Tibial nerve (tissue), 4 donors: ENCODE measurements around the gene PNCK.

Experiments used
- EP300 ChIP-seq, 2 donors: sonication (generic); formaldehyde crosslinking; IDR thresholded peaks; one replicate each; pipeline ENCODE4 v1.6.1; 2017; ENCODE audit warnings: antibody characterized with exemption in 2 of 2, mild to moderate bottlenecking in 1 of 2
- POLR2A ChIP-seq, 2 donors: fragments of 450-650 bp; IDR thresholded peaks; one replicate each; pipeline ENCODE4 v1.6.1; 2017; ENCODE audit warnings: antibody characterized with exemption in 2 of 2, mild to moderate bottlenecking in 2 of 2, moderate library complexity in 2 of 2
- TF ChIP-seq, protein P1 (sequence below), 5 experiments: fragments of 200-600 bp in 3 of 5; fragments of 450-650 bp in 2 of 5; sonication (generic) in 3 of 5; IDR thresholded peaks; one replicate each; pipeline ENCODE4 v1.5.1; 2016 to 2019; ENCODE audit warnings: antibody characterized with exemption in 5 of 5, mild to moderate bottlenecking in 3 of 5, moderate library complexity in 2 of 5

DNA sequence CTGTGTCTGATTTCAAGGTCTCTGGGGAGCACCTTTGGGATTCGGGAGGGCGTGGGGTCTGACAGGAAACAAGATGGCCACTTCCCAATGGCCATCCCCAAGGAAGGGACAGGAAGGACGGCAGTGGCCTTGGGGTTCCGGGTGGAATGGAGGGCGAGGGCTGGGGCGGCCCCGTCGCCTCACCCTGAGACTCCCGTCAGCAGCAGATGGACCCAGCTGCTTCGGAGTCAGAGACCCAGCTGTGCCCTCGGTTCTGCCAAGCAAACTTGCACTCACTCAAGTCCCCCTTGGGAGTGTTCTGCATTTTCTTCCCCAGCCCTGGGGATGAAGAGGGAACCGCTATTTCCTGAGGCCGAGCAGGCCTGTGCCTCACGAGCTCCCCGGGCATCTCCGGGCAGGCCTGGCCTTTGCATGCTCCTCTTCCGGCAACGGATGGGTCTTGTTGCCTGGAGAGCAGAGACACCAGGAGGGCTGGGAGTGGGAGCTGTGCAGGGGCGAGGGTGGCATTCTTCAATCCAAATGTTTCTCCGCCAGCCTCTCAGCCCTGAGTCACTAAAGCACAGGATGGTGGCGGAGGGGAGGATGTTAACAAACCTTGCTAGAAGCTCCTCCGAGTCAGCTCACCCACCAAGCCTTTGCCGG is 33.4 kb downstream of the PNCK start:
- TF ChIP-seq EP300 (IDR thresholded peaks at IDR 0.05), result no peak
- TF ChIP-seq, protein P1, sequence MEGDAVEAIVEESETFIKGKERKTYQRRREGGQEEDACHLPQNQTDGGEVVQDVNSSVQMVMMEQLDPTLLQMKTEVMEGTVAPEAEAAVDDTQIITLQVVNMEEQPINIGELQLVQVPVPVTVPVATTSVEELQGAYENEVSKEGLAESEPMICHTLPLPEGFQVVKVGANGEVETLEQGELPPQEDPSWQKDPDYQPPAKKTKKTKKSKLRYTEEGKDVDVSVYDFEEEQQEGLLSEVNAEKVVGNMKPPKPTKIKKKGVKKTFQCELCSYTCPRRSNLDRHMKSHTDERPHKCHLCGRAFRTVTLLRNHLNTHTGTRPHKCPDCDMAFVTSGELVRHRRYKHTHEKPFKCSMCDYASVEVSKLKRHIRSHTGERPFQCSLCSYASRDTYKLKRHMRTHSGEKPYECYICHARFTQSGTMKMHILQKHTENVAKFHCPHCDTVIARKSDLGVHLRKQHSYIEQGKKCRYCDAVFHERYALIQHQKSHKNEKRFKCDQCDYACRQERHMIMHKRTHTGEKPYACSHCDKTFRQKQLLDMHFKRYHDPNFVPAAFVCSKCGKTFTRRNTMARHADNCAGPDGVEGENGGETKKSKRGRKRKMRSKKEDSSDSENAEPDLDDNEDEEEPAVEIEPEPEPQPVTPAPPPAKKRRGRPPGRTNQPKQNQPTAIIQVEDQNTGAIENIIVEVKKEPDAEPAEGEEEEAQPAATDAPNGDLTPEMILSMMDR (IDR thresholded peaks at IDR 0.05), result no peak
- no peak for TF ChIP-seq POLR2A (IDR thresholded peaks at IDR 0.05)
